Measurements from ENCODE around the gene SPATA9. TPM values are rescaled to one million over a fixed set of nuclear protein-coding genes. Genes with fewer than 3 reads are reported as not detected.

The SPATA9 gene, protein sequence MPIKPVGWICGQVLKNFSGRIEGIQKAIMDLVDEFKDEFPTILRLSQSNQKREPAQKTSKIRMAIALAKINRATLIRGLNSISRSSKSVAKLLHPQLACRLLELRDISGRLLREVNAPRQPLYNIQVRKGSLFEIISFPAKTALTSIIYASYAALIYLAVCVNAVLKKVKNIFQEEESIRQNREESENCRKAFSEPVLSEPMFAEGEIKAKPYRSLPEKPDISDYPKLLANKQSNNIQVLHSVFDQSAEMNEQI
- 0.82 TPM for total RNA-seq

DNA sequence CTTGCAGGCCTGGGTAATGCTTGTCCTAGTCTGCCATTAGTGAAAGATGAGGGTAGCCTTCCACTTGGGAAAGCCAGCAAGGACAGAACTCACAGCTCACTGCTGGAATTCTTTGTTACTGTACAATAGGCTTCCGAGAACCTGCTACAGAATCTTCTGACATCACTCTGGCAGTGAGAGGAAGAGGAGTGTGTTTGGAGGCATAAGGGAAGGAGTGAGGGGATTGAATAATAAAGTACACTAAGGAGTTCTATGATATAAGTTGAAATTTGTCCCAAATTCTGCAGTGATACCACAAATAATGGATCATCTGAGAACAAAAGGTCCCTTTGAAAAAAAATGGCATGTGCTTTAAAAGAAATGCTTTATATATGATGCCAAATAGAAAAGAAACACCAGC is at the start of gene SPATA9:
Gene SPATA9 (minus strand): TSS at position 101 of the 400 bp plus-strand sequence. CDS start 137 bp downstream, outside the sequence.
- FAIRE-seq = no peak
- no peak for DNase-seq (ENCODE audit: low spot score in 2 of 2)

DNA sequence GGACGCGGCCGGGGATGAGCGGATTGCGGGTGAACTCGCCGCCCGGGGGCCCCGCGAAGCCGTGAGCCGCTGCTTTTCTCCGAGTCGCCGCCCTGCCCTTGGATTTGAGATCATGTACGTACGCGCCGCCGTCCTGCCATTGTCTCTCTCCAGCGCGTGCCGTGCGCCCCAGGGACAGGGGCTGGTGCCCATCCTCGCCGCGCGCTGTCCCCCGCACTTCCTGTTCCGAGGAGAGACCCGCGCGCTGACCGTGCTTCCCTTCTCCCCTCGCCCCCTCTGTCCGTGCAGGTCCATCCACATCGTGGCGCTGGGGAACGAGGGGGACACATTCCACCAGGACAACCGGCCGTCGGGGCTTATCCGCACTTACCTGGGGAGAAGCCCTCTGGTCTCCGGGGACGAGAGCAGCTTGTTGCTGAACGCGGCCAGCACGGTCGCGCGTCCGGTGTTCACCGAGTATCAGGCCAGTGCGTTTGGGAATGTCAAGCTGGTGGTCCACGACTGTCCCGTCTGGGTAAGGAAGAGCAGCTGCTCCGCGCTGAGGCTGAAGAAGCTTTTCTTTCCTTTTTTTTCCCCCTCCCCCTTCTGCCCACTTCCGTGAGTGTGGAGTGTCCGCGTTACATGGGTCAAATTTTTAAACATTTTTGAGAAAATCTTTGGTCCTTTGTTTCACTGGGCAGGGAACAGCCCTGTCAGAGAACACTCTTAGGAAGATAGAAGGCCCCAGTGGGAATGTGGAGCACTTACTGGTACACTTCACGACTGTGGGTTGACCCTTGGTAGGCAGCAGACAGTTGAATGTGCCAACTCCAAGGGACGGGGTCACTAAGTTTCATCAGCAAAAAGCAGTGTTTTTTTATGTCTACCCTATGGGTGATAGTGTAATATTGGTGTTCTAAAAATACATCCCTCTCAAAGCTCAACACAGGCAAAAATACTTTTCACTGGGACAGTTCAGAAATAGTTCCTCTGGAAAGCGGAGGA is 49.1 kb upstream of the SPATA9 start:
- DNase-seq (ENCODE audit: low spot score in 2 of 2) = peak in 1 of 2 donors; percentile 26
- no peak for FAIRE-seq

DNA sequence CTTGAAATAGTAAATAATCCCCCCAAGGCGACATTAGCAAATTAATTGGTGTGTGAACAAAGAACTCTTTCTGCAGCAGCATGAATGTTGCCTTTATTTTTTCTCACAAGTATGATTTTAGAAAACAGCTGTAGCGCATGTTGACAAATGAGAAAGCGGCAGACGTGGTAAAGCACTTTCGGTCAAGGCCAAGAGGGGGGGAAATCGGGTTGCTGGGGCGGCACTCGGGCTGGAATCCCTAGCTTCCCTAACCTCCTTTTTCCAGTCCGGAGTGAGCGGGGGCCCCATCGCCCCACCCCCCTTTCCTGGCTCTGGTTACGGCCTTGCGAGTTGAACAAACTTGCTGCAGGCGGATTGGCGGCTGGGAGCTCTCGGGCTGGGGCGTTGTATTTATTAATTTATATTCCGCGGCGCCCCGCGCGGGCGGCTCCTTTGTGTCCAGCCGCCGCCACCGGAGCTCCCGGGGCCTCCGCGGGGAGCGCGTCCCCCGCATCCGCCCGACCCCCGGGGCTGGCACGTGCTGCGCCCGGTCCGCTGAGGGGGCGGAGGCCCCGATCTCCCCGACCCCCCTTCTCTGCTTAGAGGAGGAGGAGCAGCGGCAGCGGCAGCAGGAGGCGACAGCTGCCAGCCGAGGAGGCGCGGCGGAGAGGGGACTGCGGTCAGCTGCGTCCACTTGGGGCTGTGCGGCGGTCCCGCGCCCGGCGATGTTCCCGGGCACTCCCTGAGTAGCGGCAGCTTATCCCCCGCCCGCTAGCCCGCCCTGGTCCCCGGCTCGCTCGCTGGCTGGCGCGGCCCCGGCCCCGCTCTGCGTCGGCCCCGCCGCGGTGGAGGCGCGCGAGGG is 48.2 kb upstream of the SPATA9 start, which contains the start of gene RHOBTB3:
Gene RHOBTB3 (plus strand): TSS at position 607 of the 841 bp plus-strand sequence. CDS start 347 bp downstream, outside the sequence.
- FAIRE-seq (no peak), DNase-seq (ENCODE audit: low spot score in 2 of 2) (peak; percentile 64 to 73)

DNA sequence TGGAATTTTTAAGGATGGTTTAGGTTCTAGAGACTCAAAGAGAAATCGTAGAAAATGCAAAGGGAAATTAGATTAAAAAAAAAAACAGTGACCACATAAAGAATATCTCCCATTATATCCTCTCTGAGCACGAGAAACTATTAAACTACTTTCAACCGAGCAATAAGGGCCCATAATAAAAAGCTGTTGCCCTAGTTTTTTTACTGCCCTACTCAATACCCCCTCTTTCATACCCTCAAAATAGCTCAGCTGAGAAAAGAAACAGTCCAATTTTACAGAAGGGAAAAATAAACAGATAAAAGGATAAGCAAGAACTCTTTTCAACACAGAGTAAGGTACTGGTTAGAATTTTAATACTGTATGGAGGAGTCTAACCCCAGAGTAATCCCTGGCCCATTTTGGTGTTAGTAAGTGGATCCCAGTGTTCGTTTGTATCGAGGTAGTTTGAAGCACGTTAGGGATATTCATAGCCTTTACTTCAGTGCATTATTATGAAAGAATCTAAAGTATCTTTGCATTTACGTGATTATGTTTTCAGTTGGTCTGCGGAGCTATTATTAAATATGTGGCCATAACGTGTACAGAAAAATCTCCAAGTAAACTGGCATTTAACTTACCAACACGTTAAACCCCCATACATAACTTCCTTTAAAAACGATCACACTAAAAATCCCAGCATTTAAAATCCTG is 47.4 kb upstream of the SPATA9 start:
- FAIRE-seq = no peak
- no peak for DNase-seq (ENCODE audit: low spot score in 2 of 2)

DNA sequence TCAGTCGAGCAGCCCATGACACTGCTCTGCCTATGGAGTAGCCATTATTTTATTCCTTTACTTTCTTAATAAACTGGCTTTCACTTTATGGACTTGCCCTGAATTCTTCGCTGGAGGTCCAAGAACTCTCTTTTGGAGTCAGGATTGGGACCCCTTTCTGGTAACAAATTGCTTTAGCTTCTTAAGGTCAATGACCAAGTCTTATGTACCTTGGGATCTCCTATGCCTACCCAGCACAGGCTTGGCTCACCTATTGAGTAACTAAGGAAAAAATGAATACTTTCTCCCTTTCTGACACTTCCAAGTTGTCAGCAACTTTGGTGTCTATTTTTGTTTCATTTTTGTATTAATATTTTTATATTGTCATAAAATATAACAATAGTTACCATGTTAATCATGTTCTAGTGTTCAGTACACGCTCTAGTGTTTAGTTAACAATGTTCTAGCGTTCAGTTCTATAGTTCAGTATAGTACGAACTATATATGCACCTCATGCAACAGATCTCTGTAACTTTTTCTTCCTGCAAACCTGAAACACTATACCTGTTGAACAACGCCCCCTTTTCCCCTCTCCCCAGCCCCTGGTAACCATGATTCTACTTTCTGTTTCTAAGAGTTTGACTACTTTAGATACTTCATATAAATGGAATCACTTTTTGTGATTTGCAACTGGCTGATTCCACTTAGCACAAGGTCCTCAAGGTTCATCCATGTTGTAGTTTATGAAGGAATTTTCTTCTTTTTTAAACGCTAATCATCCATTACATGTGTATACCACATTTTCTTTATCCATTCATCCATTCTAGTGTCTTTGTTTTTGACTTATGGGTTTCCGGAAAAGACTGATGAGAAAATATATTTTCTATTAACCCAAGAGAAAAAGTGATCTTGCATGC is 46.6 kb upstream of the SPATA9 start:
- DNase-seq (ENCODE audit: low spot score in 2 of 2) = no peak
- no peak for FAIRE-seq

DNA sequence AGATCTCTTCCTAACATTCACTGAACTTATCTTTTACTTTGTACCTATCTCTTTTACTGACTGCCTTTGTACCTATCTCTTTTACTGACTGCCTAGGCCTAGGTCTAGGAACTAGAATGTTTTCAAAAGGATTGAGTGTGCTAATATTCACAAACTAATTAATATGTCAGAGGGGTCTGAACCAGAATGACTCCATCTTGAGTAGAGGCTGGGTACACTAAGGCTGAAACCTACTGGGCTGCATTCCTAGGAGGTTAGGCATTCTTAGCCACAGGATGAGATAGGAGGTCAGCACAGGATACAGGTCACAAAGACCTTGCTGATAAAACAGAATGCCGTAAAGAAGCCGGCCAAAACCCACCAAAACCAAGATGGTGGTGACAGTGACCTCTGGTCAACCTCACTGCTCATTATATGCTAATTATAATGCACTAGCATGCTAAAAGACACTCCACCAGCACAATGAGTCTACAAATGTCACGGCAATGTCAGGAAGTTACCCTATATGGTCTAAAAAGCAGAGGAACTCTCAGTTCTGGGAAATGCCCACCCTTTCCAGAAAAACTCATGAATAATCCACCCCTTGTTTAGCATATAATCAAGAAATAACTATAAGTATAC is 45.8 kb upstream of the SPATA9 start:
- DNase-seq (ENCODE audit: low spot score in 2 of 2) (no peak), FAIRE-seq (no peak)

DNA sequence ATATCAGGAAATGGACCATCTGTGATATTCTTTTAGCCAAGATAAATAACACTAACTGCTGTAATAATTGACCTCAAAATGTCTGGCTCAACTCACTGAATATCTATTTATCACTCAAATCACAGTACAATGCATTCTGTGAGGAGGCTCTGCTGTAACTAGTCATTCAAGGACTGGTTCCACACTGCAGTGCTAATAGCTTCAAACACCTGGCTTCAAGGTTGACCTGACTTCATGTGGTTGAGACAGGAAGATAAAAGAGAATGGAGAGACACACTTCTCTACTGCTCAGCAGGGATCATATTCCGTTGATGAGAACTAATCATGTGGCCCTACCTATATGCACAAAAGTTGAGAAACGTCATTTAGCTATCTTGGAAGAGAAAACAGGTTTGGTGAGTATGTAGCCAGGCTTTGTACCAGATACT is 45.0 kb upstream of the SPATA9 start:
- no peak for DNase-seq (ENCODE audit: low spot score in 2 of 2)
- FAIRE-seq = no peak

DNA sequence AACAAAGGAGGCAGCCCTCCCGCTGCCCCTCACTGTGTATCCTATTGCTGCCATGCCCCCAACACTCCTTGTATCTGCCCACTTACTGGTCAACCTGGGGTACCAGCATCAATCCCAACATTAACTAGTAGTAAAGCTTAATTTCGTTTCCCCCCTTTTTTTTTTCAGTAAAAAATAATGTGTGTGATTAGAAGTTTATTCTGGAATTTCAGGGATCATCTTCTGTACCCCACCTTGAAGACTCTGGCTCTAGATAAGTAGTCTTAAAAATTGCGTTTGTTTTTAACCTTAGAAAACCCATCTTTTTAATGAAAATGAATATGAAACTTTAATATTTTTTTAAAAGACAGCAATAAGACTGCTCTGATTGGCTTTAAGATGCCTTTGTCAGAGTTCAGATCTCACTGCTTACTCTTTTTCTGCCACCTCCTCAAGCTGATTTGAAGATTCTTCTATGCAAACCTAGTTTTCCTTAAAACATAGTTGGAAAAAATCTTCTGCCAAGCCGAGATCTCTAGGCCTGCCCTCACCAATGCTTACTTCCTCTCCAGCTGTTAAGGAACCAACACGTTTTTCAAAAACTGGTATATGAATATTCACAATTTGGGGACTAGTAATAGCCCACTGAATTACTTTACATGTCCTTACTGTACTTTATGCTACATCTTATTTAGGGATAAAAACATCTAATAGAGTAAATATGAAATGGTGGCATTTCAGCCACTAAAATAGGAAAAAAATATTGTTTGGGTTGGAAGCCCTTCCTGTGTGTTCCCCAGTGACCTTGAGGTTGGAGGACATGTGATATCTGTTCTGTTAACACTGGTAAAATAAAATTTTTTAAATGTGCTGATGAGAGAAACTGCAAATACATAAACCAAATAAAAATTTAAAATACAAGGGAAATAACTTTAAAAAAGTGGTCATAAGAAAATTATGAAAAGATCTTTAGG is 44.3 kb upstream of the SPATA9 start:
- FAIRE-seq (no peak), DNase-seq (ENCODE audit: low spot score in 2 of 2) (no peak)

DNA sequence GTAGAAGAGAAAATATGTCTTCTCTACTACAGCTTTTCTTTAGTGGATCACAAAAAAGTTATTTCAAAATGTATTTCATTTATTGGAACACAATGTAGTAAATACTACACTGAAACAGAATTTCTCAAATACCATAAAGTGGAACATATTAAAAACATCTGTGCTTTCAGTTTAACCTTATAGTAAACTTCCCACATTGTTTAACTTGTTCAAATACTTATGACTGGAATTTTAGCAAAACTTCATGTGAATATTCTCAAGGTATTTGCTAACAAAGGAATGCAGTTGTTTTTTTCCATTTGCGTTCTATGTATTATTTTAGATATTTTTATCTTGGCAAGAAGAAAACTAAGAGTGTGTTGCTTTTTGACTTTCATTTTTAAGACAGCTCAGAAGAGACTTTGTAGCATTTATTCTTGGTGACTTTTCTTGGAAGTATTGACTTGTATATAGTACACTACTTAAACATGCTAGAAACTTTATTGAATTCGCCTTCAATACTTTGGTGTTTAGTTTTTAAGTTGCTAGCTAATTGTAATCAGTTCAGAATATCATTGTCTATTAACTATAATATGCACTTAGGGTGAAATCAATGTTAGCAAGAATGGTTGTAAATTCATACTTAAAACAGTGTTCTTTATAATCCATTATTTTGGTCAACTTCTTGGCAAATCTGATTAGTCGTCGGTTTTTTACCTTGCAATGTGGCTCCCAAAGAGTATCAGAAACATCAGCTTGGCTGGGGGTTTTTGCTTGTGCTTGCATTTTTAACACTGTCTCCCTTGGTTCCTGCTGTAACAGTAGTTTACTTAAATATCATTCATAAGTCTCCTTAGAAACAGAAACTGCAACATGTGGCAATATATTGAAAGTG is 43.4 kb upstream of the SPATA9 start:
- FAIRE-seq = no peak

DNA sequence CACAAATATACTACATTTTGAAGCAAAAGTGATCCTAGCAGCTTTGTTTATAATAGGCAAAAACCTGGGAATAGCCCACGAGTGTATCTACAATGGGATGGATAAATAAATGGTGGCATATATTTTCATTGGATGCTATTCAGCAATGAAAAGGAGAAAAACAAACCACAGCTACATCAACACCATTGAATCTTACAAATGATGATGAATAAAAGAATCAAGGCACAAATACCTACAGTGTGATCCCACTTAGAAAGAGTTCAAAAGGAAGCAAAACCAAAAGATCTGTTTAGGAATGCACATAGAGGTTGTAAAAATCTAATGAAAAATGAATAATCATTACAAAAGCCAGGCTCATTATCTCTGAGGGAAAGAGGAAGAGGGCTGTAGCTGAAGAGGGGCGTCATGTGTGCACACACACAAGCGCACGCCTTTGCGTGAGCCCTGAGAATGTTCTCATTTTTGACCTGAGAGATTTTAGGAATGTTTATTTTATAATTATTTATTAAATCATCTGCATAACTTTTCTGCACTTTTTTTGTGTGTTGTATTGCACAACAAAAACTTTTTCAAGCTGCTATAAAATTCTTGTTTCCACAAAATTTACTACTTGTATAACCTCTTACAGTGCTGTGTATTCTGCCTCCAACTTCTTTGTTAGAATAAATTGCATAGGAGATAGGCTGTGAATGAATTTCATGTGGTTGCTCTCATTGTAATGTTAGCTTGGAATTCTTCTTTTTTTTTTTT is 42.5 kb upstream of the SPATA9 start:
- FAIRE-seq (no peak), DNase-seq (ENCODE audit: low spot score in 2 of 2) (no peak)

More for the DNA sequence above, 43.4 kb upstream of the SPATA9 start:
- no peak for DNase-seq (ENCODE audit: low spot score in 2 of 2)

DNA sequence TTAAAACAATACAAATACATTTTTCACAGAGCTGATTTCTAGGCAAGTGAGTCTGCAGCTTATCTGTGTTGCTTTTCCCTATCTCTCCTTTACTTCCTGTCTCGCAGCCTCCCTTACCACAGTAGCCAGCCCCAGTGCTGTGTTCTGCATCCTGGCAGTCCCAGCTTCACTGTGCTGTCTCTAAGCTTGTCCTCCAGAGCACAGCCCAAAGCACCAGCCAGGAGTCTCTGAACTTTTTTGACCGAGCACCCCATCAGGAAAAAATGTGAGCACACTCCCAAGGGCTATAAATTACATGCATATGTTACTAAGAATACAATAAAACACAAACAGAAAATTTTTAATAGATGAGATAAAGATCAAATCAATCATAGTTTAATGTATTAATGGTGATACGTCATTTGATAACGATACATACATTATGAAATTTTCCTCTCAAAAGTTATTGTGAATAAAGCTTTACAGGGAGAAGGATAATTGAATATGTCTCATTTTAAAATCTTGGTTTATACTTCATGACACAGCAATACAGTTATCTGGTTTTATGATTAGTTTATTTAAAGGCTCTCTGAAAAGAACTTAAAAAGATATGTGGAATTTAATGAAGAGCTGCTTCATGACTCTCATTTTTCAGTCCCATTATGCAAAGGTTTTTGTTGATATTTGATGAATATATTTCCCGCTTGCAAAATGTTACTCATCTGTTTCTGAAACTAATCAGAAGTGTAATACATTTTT is 41.0 kb upstream of the SPATA9 start:
- FAIRE-seq = no peak
- no peak for DNase-seq (ENCODE audit: low spot score in 2 of 2)

DNA sequence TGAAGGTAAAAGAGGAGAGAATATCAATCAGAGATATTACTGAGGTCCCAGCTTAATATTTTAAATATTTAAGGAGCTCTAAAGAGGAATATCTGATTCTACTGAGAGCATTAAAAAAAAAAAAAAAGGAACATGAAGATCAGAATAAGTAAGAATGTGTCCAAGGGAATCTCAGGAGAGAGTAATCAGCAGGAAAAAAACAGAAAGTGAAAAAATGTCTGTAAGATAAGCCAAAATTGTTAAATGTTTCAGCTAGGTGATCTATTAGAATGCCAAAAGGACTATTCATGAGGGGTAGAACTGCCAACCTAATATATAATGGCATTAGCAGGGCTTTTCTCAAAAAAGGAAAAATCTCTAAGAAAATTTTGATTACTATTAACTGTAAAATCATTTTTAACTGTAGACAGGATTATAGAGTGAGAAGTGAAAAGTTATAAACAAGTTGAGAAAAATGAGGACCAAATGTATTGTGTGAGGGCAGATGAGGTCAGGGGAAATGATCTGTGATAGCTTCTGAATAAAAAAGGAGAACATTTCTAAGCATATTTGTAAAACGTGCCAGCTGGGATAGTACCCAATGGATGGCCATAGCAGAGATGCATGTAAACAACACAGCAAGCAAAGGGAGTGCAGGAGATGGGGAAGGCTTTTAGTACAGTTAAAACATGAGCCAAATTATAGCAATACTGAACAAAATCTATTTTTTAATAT is 38.9 kb upstream of the SPATA9 start:
- DNase-seq (ENCODE audit: low spot score in 2 of 2) (no peak), FAIRE-seq (no peak)

DNA sequence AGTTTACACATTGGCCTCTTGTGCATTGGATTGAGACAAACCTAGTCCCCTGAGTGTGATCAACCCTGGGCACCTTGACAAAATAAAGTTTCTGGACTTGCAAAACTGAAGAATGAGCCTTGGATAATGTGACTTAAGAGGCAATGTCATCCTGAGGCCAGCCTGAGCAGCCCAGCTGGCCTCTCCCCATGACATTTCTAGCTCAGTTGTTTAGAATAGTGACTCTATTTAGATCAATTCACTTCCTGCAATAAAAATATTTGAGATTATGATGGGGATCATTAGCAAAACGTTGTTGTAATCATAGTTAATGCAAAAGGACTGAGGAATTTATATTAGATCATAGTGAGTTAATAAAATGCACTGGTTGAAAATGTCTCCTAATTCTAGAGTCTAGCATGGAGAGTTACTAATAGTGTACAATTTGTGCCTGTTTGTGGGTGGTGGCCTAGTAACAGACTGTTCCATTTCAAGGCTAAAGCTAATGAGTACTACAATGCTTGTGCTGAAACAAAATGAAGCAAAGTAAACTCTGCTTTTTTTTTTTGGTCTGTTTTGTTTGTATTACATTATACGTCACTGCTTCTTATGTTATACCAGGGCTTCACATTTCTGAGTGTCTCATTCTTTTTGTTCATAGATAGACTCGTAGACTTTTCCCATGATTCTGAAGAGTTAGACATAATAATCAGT is 37.4 kb upstream of the SPATA9 start:
- FAIRE-seq = no peak
- no peak for DNase-seq (ENCODE audit: low spot score in 2 of 2)

DNA sequence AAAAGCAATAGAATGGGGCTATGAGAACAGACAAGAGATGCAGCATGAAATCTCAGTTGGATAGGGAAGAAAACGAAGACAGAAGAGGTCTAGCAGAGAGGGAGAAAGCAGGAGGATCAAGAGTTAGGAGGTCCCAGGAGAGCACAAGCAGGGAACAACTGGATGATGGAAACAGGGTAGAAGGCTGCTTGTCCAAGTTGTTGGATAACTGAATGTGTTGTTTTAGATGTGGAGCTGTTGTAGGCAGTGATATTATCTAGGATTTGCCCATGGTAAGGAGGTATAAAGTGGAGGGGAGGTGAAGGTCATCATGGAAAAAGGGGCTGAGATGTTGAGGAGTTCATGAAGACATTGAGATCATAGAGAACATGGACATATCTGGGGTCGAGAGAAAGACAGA is 35.9 kb upstream of the SPATA9 start:
- DNase-seq (ENCODE audit: low spot score in 2 of 2) (no peak), FAIRE-seq (no peak)
